HCT116 (cell line): Measurements from ENCODE around the gene CDC42BPA. TPM values are rescaled to one million over a fixed set of nuclear protein-coding genes. Genes with fewer than 3 reads are reported as not detected.

ENCODE experiments used
- ATAC-seq: fragments of 200-7000 bp; cut with Tn5 transposase; 2 replicates; pipeline ENCODE4 v1.9.1; 2020; ENCODE audit warnings: mild to moderate bottlenecking, moderate library complexity
- BruUV-seq: library from RNA; stranded (reverse); fragments of 400-500 nt; replicated peaks from 2 replicates; lab custom pipeline; 2021; lab: Mats Ljungman, UMichigan
- CTCF ChIA-PET: fragments of 300-600 bp; sonication (Branson Sonifier 250); formaldehyde crosslinking; loops from one replicate; lab custom pipeline; 2021; ENCODE audit warnings: antibody characterized with exemption; lab: Charles Lee
- POLR2A ChIA-PET: fragments of 300-600, 350-600 bp; sonication (Branson Sonifier 250); formaldehyde crosslinking; loops from one replicate; lab custom pipeline; 2021; ENCODE audit warnings: antibody characterized with exemption; lab: Charles Lee
- RAD21 ChIA-PET, 2 experiments: fragments of 300-600 bp; sonication (Branson Sonifier 250); formaldehyde crosslinking; loops; one replicate each; lab custom pipeline; 2023; ENCODE audit warnings: low total read pairs in 2 of 2; ENCODE audit not compliant: uncharacterized antibody in 2 of 2, unreplicated experiment in 2 of 2, low non-redundant PET in 1 of 2; lab: Charles Lee
- DNase-seq: peaks from one replicate; pipeline ENCODE4 v3.0.0-alpha.2; 2010; ENCODE audit warnings: low read depth, low spot score
- H2AFZ ChIP-seq: fragments of 200-600 bp; shearing (Covaris generic), sonication (generic); 2 replicates; pipeline ENCODE4 v1.6.1; 2017; ENCODE audit warnings: low read depth, mixed run types, mixed read lengths, antibody characterized with exemption, low read length; ENCODE audit not compliant: poor library complexity, severe bottlenecking
- H3K27ac ChIP-seq: 2 replicates; pipeline ENCODE4 v1.5.1; 2012; ENCODE audit warnings: low read depth, low read length
- H3K27me3 ChIP-seq: fragments of 200-600 bp; sonication (generic); 2 replicates; pipeline ENCODE4 v1.6.1; 2016; ENCODE audit warnings: mixed run types, low read length, mixed read lengths; ENCODE audit not compliant: insufficient read depth
- H3K36me3 ChIP-seq, 2 experiments: fragments of 200-500 bp in 1 of 2; fragments of 200-600 bp in 1 of 2; sonication (Bioruptor generic) in 1 of 2; sonication (generic) in 1 of 2; 2 replicates each; pipeline versions ENCODE4 v1.5.1 to v1.6.1; 2014 to 2016; ENCODE audit warnings: low read length in 2 of 2, inconsistent platforms in 1 of 2, mixed read lengths in 1 of 2, mixed run types in 1 of 2; ENCODE audit not compliant: insufficient read depth in 2 of 2, control insufficient read depth in 1 of 2
- H3K4me1 ChIP-seq, 2 experiments: fragments of 200-600 bp in 1 of 2; sonication (generic) in 1 of 2; 2 replicates each; pipeline versions ENCODE4 v1.5.1 to v1.6.1; 2012 to 2017; ENCODE audit warnings: low read length in 2 of 2, inconsistent platforms in 1 of 2, mild to moderate bottlenecking in 1 of 2, mixed read lengths in 1 of 2, mixed run types in 1 of 2, moderate library complexity in 1 of 2; ENCODE audit not compliant: insufficient read depth in 2 of 2, control insufficient read depth in 1 of 2
- H3K4me2 ChIP-seq: fragments of 200-600 bp; sonication (generic); 2 replicates; pipeline ENCODE4 v1.6.1; 2017; ENCODE audit warnings: mixed run types, low read length, mixed read lengths
- H3K4me3 ChIP-seq, 2 experiments: fragments of 200-600 bp in 1 of 2; sonication (generic) in 1 of 2; replicated peaks in 1 of 2; 2 replicates each; pipeline ENCODE4 v1.5.1; 2011 to 2016; ENCODE audit warnings: low read length in 2 of 2, control low read depth in 1 of 2, low read depth in 1 of 2, mild to moderate bottlenecking in 1 of 2, mixed read lengths in 1 of 2, mixed run types in 1 of 2
- H3K79me2 ChIP-seq: fragments of 200-600 bp; sonication (generic); 2 replicates; pipeline ENCODE4 v1.6.1; 2017; ENCODE audit warnings: mild to moderate bottlenecking, mixed run types, low read length, moderate library complexity, mixed read lengths; ENCODE audit not compliant: insufficient read depth
- H3K9ac ChIP-seq: fragments of 200-600 bp; sonication (generic); 2 replicates; pipeline ENCODE4 v1.6.1; 2016; ENCODE audit warnings: low read length, mixed read lengths
- H3K9me2 ChIP-seq: fragments of 200-600 bp; sonication (generic), shearing (Covaris generic); 2 replicates; pipeline ENCODE4 v1.6.1; 2017; ENCODE audit warnings: mixed run types, mild to moderate bottlenecking, moderate library complexity; ENCODE audit not compliant: insufficient read depth
- H3K9me3 ChIP-seq, 2 experiments: fragments of 200-500 bp in 1 of 2; fragments of 200-600 bp in 1 of 2; sonication (Bioruptor generic) in 1 of 2; sonication (generic) in 1 of 2; 2 replicates each; pipeline ENCODE4 v1.6.1; 2014 to 2017; ENCODE audit warnings: low read length in 2 of 2, mixed read lengths in 2 of 2, inconsistent platforms in 1 of 2, low read depth in 1 of 2, mild to moderate bottlenecking in 1 of 2, mixed run types in 1 of 2, moderate library complexity in 1 of 2; ENCODE audit not compliant: control insufficient read depth in 1 of 2, insufficient read depth in 1 of 2
- H4K20me1 ChIP-seq: fragments of 200-600 bp; sonication (generic), shearing (Covaris generic); 2 replicates; pipeline ENCODE4 v1.6.1; 2017; ENCODE audit warnings: mixed run types, mild to moderate bottlenecking, moderate library complexity; ENCODE audit not compliant: insufficient read depth
- ATF3 ChIP-seq: IDR thresholded peaks from 2 replicates; pipeline ENCODE4 v1.6.1; 2012
- CEBPB ChIP-seq: IDR thresholded peaks from 2 replicates; pipeline ENCODE4 v1.6.1; 2012; ENCODE audit warnings: low read depth
- CTCF ChIP-seq, 3 experiments: fragments of 200-600 bp in 1 of 3; sonication (generic) in 1 of 3; IDR thresholded peaks in 2 of 3; conservative IDR thresholded peaks in 1 of 3; 2 replicates each; pipeline ENCODE4 v1.5.1; 2012 to 2017; ENCODE audit warnings: low read depth in 2 of 3, low read length in 2 of 3, antibody characterized with exemption in 1 of 3, borderline replicate concordance in 1 of 3, control low read depth in 1 of 3, mild to moderate bottlenecking in 1 of 3, mixed read lengths in 1 of 3, mixed run types in 1 of 3, moderate library complexity in 1 of 3; ENCODE audit not compliant: insufficient read depth in 1 of 3
- EGR1 ChIP-seq: IDR thresholded peaks from 2 replicates; pipeline ENCODE4 v1.6.1; 2012; ENCODE audit warnings: low read depth
- EZH2 ChIP-seq: fragments of 200-600 bp; sonication (generic); IDR thresholded peaks from 2 replicates; pipeline ENCODE4 v1.6.1; 2017; ENCODE audit warnings: antibody characterized with exemption, mixed run types
- EZH2phosphoT487 ChIP-seq: fragments of 200-600 bp; IDR thresholded peaks from 2 replicates; pipeline ENCODE4 v1.6.1; 2018; ENCODE audit warnings: antibody characterized with exemption, borderline replicate concordance
- FOSL1 ChIP-seq: IDR thresholded peaks from 2 replicates; pipeline ENCODE4 v1.6.1; 2012; ENCODE audit warnings: low read depth
- JUND ChIP-seq: IDR thresholded peaks from 2 replicates; pipeline ENCODE4 v1.6.1; 2012
- SIN3A ChIP-seq: IDR thresholded peaks from 2 replicates; pipeline ENCODE4 v1.6.1; 2012; ENCODE audit warnings: low read depth
- SP1 ChIP-seq: IDR thresholded peaks from 2 replicates; pipeline ENCODE4 v1.6.1; 2012; ENCODE audit warnings: low read depth
- SRF ChIP-seq: IDR thresholded peaks from 2 replicates; pipeline ENCODE4 v1.6.1; 2012; ENCODE audit warnings: low read depth
- TCF7L2 ChIP-seq: IDR thresholded peaks from 2 replicates; pipeline ENCODE4 v1.7.0; 2011; ENCODE audit warnings: borderline replicate concordance, inconsistent platforms; ENCODE audit not compliant: insufficient read depth, insufficient read length; ENCODE audit errors: extremely low read depth
- YY1 ChIP-seq: IDR thresholded peaks from 2 replicates; pipeline ENCODE4 v1.6.1; 2011; ENCODE audit warnings: low read length, low read depth, moderate library complexity, mild to moderate bottlenecking; ENCODE audit not compliant: insufficient replicate concordance; ENCODE audit errors: extremely low read depth
- ZFX ChIP-seq: fragments of 450-650 bp; IDR thresholded peaks from 2 replicates; pipeline ENCODE4 v1.6.1; 2017
- intact Hi-C: fragments of 100-400 bp; cut with micrococcal nuclease; formaldehyde crosslinking; loops from 2 replicates; pipeline ENCODE4 v1.10.0; 2022
- total RNA-seq: library from RNA; stranded (reverse); gene quantifications from one replicate; pipeline ENCODE4 v1.2.1, GENCODE V29; 2021; ENCODE audit not compliant: unreplicated experiment
- TF ChIP-seq, protein P1 (sequence below): IDR thresholded peaks from 2 replicates; pipeline ENCODE4 v1.6.1; 2012; ENCODE audit warnings: low read depth

CDC42BPA gene
- total RNA-seq, 1 experiment from 2014 or later, result 44.0 TPM

- ATAC-seq, result no peak
- Histone ChIP-seq H3K4me3 (no peak overlapping the region), H3K4me1 (peaks cover 0 to 6% of the 10 kb centered on the region in 2 experiments; a peak in 1 of 4 replicates), H3K9me3 (no peaks in the 10 kb centered on the region), H3K4me2 (no peak overlapping the region), H3K9ac (no peak overlapping the region), H3K9me2 (no peaks in the 10 kb centered on the region), H3K36me3 (no peaks in the 10 kb centered on the region), H4K20me1 (no peaks in the 10 kb centered on the region), H3K79me2 (peaks cover 96% of the 10 kb centered on the region), H2AFZ (no peak overlapping the region), H3K27ac (no peak overlapping the region)
- BruUV-seq, result no TSS peak
- intact Hi-C loops, result no loop called here
- DNase-seq, result no peak
- ChIA-PET POLR2A (no interaction called here), RAD21 (no interaction called here), CTCF (no interaction called here)
- no peak for TF ChIP-seq CEBPB
- TF ChIP-seq SP1, result no peak
- no peak for TF ChIP-seq EZH2
- TF ChIP-seq EGR1, result no peak
- TF ChIP-seq EZH2phosphoT487, result no peak
- TF ChIP-seq, all 23 proteins: peak for 0
- no peaks in the 10 kb centered on the region for H3K27me3 ChIP-seq
Observed at GRCh38 chr1:227297073-227297793, 21.1 kb downstream of the CDC42BPA start.

GRCh38 chr1:227295609-227296008 lies 22.7 kb downstream of the CDC42BPA start:
- DNase-seq (no peak), ATAC-seq (no peak)
- H3K27me3 ChIP-seq, result no peaks in the 10 kb centered on the region
- H3K9me3 ChIP-seq, result no peaks in the 10 kb centered on the region
- H3K36me3 ChIP-seq, result no peaks in the 10 kb centered on the region
- ChIA-PET CTCF (no interaction called here), POLR2A (no interaction called here), RAD21 (no interaction called here)
- H3K27ac ChIP-seq, result no peak overlapping the region
- H3K9ac ChIP-seq, result no peak overlapping the region
- peaks cover 97% of the 10 kb centered on the region for H3K79me2 ChIP-seq
- no TSS peak for BruUV-seq
- H3K9me2 ChIP-seq, result no peaks in the 10 kb centered on the region
- no peaks in the 10 kb centered on the region for H4K20me1 ChIP-seq
- peaks cover 0 to 6% of the 10 kb centered on the region in 2 experiments; a peak in 1 of 4 replicates for H3K4me1 ChIP-seq
- H3K4me3 ChIP-seq, result no peak overlapping the region
- no peak overlapping the region for H2AFZ ChIP-seq
- H3K4me2 ChIP-seq, result no peak overlapping the region
- intact Hi-C loops, result no loop called here
- TF ChIP-seq SRF, result no peak
- TF ChIP-seq YY1, result no peak
- no peak for TF ChIP-seq TCF7L2
- no peak for TF ChIP-seq SIN3A
- no peak for TF ChIP-seq EZH2
- TF ChIP-seq, protein P1, sequence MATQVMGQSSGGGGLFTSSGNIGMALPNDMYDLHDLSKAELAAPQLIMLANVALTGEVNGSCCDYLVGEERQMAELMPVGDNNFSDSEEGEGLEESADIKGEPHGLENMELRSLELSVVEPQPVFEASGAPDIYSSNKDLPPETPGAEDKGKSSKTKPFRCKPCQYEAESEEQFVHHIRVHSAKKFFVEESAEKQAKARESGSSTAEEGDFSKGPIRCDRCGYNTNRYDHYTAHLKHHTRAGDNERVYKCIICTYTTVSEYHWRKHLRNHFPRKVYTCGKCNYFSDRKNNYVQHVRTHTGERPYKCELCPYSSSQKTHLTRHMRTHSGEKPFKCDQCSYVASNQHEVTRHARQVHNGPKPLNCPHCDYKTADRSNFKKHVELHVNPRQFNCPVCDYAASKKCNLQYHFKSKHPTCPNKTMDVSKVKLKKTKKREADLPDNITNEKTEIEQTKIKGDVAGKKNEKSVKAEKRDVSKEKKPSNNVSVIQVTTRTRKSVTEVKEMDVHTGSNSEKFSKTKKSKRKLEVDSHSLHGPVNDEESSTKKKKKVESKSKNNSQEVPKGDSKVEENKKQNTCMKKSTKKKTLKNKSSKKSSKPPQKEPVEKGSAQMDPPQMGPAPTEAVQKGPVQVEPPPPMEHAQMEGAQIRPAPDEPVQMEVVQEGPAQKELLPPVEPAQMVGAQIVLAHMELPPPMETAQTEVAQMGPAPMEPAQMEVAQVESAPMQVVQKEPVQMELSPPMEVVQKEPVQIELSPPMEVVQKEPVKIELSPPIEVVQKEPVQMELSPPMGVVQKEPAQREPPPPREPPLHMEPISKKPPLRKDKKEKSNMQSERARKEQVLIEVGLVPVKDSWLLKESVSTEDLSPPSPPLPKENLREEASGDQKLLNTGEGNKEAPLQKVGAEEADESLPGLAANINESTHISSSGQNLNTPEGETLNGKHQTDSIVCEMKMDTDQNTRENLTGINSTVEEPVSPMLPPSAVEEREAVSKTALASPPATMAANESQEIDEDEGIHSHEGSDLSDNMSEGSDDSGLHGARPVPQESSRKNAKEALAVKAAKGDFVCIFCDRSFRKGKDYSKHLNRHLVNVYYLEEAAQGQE, result no peak
- TF ChIP-seq ATF3, result no peak
- TF ChIP-seq EGR1, result no peak
- TF ChIP-seq SP1, result no peak
- TF ChIP-seq FOSL1, result no peak
- no peak for TF ChIP-seq ZFX
- TF ChIP-seq JUND, result no peak
- TF ChIP-seq EZH2phosphoT487, result no peak
- no peak for TF ChIP-seq CTCF (IDR thresholded peaks at IDR 0.05 in 2 of 3, conservative IDR thresholded peaks at IDR 0.05 in 1 of 3; ENCODE audit: borderline replicate concordance in 1 of 3, insufficient read depth in 1 of 3, low read depth in 2 of 3, low read length in 2 of 3)
